IPS DF 4.7 (cell line): ENCODE results near the gene MGAT4C.
"Not testable (repeated sequence)": the region's sequence is repeated elsewhere in the genome, so short reads cannot be mapped to it uniquely, and the experiment has no call there.

ENCODE experiments used
- DNase-seq: peaks from one replicate; pipeline ENCODE4 v3.0.0-alpha.2; 2013; ENCODE audit warnings: low spot score; ENCODE audit errors: extremely low read depth

Gene MGAT4C

GRCh38 chr12:86256163-86256562 is at the start of gene MGAT4C:
MGAT4C (minus strand) TSS chr12:86256391.
- DNase-seq, result no peak

- DNase-seq, result not testable (repeated sequence)
Observed at GRCh38 chr12:86296396-86296795, 40.2 kb upstream of the MGAT4C start.

- no peak for DNase-seq
Observed at GRCh38 chr12:86293682-86294240, 37.6 kb upstream of the MGAT4C start.

- no peak for DNase-seq
Observed at GRCh38 chr12:86292480-86292879, 36.3 kb upstream of the MGAT4C start.

- no peak for DNase-seq
Observed at GRCh38 chr12:86290615-86291014, 34.4 kb upstream of the MGAT4C start.

- no peak for DNase-seq
Observed at GRCh38 chr12:86286119-86286518, 29.9 kb upstream of the MGAT4C start.

GRCh38 chr12:86283620-86284019 is 27.4 kb upstream of the MGAT4C start:
- no peak for DNase-seq

- no peak for DNase-seq
Observed at GRCh38 chr12:86275356-86275755, 19.2 kb upstream of the MGAT4C start.

- DNase-seq, result no peak
Observed at GRCh38 chr12:86265329-86265695, 9.1 kb upstream of the MGAT4C start.

- no peak for DNase-seq
Observed at GRCh38 chr12:86264451-86265328, 8.5 kb upstream of the MGAT4C start.

- no peak for DNase-seq
Observed at GRCh38 chr12:86261578-86261977, 5.4 kb upstream of the MGAT4C start.

- DNase-seq, result no peak
Observed at GRCh38 chr12:86261142-86261541, 5.0 kb upstream of the MGAT4C start.

- DNase-seq, result no peak
Observed at GRCh38 chr12:86260183-86260582, 4.0 kb upstream of the MGAT4C start.

GRCh38 chr12:86257134-86257533 is 943 bp upstream of the MGAT4C start:
- no peak for DNase-seq

- DNase-seq, result no peak
Observed at GRCh38 chr12:86254399-86255107, 1.6 kb downstream of the MGAT4C start.

GRCh38 chr12:86249851-86250250 is 6.3 kb downstream of the MGAT4C start:
- no peak for DNase-seq

GRCh38 chr12:86249276-86249675 is 6.9 kb downstream of the MGAT4C start:
- no peak for DNase-seq

- no peak for DNase-seq
Observed at GRCh38 chr12:86247871-86248270, 8.3 kb downstream of the MGAT4C start.

- DNase-seq, result no peak
Observed at GRCh38 chr12:86241600-86241999, 14.6 kb downstream of the MGAT4C start.

GRCh38 chr12:86234316-86234855 is 21.8 kb downstream of the MGAT4C start:
- DNase-seq, result no peak

- no peak for DNase-seq
Observed at GRCh38 chr12:86233126-86233525, 23.1 kb downstream of the MGAT4C start.

GRCh38 chr12:86230516-86231146 is 25.6 kb downstream of the MGAT4C start:
- no peak for DNase-seq
